NT2/D1 (cell line): ENCODE results near the gene AGA.

Experiments used
- SUZ12 ChIP-seq: IDR thresholded peaks from 2 replicates; pipeline ENCODE4 v1.6.1; 2011; ENCODE audit not compliant: insufficient read length, insufficient read depth; ENCODE audit errors: extremely low read depth
- YY1 ChIP-seq: IDR thresholded peaks from 2 replicates; pipeline ENCODE4 v1.6.1; 2011; ENCODE audit not compliant: insufficient read length, insufficient read depth
- ZNF274 ChIP-seq: IDR thresholded peaks from 2 replicates; pipeline ENCODE4 v1.6.1; 2011; ENCODE audit warnings: mild to moderate bottlenecking, low read depth, low read length

DNA sequence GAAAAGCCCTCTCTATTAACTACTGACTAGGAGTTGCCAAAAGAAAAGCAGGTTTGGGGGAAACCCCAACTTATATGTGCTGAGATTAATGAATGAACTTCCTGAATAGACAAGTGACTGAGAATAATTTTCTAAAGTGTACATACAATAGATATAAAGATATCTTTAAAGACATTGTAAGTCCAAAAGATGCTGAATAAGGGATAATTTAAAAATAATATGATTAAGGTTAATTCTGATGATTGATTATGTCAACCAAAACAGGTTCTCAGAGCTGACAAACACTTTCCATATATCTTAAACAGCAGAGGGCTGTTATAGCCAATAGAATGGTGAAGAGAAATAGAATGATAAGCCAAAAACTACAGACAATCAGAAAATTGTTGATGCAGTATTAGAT lies 28.6 kb downstream of the AGA start:
- TF ChIP-seq SUZ12 (no peak), ZNF274 (no peak), YY1 (no peak)
